Kidney tubule cell (primary cell): ENCODE measurements around the gene RAB8A.
"Not testable (repeated sequence)": the region's sequence is repeated elsewhere in the genome, so short reads cannot be mapped to it uniquely, and the experiment has no call there.

Experiments
- DNase-seq: peaks from one replicate; pipeline ENCODE4 v3.0.0-alpha.2; 2018; ENCODE audit warnings: low spot score

Gene RAB8A

DNA sequence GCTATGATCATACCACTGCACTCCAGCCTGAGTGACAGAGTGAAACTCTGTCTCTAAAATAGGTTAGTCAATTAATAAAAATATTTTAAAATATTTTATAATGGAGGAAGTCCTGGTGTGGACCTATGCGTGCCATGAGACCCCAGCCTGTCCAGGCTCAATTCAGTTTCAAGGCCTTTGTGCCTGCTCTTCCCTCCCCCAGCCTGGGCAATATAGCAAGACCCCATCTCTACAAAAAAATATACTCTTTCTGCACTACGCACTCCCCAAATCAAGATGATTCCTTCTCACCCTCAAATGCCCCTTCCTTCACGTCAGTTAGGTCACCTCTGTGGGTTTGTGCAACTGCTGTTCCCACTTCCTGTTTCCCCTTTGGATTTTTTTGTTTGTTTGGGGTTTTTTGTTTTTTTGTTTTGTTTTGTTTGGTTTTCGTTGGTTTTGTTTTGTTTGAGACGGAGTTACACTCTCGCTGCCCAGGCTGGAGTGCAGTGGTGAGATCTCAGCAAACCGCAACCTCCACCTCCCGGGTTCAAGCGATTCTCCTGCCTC lies 30.4 kb downstream of the RAB8A start:
- no peak for DNase-seq

DNA sequence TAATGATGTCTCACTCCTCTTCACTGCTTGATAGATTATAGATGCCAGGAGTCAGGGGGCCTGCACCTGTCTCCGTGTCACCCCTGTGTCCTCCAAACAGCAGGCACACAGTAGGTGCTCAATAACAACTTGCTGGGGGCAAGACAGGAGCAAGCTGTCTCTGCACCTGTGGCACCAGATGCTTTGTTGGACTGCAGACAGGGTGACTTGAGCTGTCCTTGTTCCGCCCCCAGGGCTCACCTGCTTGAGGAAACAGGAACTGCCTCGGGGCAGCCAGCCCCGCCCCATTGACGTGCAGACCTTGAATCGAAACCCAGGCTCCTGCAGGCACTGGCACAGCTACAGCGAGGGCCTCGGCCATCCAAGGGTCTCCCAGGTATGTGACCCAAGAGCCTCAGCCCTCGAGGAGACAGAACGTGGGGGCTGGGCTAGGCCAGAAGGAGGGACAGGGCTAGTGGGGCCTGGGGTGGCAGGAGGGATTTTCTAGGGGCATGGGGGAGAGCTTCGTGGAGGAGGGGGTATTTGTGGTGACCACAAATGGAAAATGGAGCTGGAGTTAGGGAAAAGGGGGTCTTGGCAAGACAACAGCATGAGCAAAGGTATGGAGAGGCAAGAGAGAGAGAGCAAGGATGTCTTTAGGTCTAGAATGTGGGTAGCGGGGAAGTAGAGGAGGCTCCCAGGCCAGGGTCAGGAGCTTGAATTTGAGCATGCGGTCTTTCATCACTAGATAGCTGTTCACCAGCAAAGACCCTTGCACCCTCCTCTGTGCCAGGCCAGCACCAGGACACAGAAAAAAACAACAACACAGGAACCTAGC lies 31.9 kb downstream of the RAB8A start, which contains the start of gene HSH2D:
Gene HSH2D, plus strand, starts transcription at position 287 of the 817 bp plus-strand sequence. CDS start 5,066 bp downstream, outside the sequence.
- DNase-seq, result peak; percentile 80

DNA sequence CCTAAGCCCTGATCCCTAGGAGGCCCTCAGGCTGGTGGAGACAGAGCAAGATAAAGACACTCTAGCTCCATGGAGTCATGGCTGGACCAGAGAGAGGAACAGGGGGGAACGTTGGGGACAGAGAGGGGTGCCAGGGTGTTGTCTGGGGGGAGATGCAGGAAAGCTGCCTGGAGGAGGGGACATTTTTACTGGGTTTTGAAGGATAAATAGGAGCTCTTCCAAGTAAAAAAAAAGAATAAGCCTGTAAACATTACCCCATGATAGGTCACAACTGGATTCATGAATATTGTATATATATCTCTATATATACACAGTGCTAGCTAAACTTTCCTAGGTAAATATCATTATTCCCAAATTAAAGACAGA lies 32.5 kb downstream of the RAB8A start:
- DNase-seq, result no peak

- no peak for DNase-seq
Measured at GRCh38 chr19:16146112-16146511, 34.4 kb downstream of the RAB8A start.

- no peak for DNase-seq
Measured at GRCh38 chr19:16148443-16149229, 36.9 kb downstream of the RAB8A start.

- DNase-seq, result no peak
Measured at GRCh38 chr19:16153582-16154336, 42.1 kb downstream of the RAB8A start.

DNA sequence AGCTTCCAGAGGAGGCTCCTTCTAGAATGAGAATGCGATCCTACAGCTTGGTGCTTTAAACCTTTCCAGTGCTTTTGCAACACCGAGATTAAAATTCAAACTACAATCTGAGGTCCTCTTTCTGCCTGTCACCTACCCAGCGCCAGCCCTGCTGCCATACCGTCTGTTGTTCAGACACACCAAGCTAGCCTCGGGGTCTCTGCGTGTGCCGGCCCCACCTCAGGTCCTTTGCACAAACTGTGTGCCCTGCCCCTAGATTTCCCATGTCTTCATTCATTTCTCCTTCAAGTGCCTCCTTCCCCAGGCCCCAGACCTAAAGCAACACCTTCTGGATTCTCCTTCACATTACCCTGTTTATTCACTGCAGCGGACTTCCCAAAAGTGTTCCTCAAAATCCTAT lies 42.9 kb downstream of the RAB8A start:
- no peak for DNase-seq

GRCh38 chr19:16155128-16155527 lies 43.4 kb downstream of the RAB8A start:
- DNase-seq, result no peak

- no peak for DNase-seq
Measured at GRCh38 chr19:16156904-16157303, 45.2 kb downstream of the RAB8A start.

DNA sequence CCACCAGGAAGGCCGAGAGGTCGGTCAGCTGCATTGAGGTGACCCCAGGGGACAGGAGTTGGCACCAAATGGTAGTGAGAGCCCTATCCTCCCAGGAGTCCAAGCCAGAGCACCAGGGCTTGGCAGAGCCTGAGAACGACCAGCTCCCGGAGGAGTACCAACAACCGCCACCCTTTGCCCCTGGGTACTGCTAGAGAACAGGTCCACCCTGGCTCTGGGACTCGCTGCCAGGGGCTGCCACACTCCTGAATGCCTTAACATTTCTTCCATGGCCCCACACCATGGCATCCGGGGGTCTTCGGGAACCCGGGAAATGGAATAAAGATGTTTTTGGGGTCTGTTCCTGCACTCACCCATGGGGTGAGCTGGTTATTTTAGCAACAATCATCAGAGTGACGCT lies 45.9 kb downstream of the RAB8A start:
- no peak for DNase-seq

- DNase-seq, result no peak
Measured at GRCh38 chr19:16159655-16160054, 48.0 kb downstream of the RAB8A start.

GRCh38 chr19:16160445-16160942 lies 48.8 kb downstream of the RAB8A start:
- DNase-seq, result no peak

DNA sequence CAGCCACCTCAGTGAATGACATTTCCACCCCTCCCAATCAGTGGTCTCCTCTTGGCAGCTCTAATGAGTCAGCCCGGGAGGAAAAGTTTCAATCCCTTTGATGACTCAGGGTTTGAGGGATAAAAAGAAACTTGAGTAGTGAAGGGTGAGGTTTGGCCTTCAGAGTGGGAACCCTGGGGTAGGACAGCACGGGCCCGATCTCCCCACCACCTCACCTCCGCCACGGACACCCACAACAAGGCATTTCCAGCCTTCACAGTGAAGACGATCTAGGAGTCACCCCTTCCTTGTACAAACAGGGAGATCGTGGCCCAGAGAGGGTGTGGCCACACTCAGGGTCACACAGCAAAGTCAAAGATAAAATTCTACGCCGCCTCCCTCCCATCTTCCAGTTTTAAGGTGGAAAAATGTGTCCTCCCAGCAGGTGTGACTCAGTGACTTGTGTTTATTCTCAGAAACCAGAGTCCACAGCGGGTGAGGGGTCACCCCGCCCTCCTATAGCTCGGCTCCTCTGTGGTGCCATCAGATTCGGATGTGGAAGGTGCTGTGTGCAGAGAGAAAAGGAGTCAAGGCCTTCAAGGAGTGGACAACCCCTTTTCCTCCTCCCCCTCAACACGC lies 49.4 kb downstream of the RAB8A start:
- DNase-seq, result peak; percentile 81

GRCh38 chr19:16161840-16162239 lies 50.2 kb downstream of the RAB8A start:
- peak; percentile 71 for DNase-seq

DNA sequence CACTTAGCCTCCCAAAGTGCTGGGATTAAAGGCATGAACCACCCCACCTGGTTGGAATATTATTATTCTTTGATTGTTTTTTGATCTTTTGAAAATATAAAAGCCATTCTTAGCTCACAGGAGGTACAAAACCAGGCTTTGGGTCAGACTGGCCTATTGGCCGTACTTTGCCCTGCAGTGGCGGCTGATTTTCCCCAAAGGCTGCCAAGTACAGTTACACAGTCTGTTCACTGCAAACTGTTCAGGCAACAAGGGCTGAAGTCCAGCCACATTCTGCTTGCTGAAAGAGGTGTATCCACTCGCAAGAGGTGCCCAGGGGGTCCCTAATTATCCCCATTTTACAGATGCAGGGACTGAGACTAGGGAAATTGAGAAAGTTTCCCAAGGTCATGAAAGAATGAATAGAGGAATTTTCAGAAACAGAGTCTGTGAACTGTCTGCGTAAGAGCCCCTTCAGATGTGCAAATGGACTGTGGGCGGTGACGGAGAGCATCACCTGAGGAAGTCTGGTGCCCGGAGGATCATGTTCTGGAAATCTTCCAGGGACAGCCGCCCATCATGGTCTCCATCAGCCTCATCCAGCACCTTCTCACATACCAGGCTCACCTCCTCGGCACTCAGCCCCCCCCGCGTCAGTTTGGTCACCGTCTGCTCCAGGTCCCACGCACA lies 52.7 kb downstream of the RAB8A start:
- no peak for DNase-seq

GRCh38 chr19:16166417-16166816 lies 54.7 kb downstream of the RAB8A start:
- no peak for DNase-seq

DNA sequence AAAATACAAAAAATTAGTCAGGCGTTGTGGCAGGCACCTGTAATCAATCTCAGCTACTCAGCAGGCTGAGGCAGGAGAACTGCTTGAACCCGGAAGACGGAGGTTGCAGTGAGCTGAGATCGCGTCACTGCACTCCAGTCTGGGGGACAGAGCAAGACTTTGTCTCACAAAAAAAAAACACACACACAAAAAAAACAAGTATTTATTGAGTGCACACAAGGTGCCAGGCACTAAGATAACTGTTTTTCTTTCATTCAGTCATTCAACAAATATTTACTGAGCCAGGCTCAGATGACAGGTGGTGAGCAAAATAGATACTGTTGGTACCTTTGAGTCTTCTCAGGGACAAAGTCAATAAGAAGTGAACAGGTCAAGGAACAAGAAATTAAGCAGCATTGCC lies 55.4 kb downstream of the RAB8A start:
- DNase-seq, result no peak

DNA sequence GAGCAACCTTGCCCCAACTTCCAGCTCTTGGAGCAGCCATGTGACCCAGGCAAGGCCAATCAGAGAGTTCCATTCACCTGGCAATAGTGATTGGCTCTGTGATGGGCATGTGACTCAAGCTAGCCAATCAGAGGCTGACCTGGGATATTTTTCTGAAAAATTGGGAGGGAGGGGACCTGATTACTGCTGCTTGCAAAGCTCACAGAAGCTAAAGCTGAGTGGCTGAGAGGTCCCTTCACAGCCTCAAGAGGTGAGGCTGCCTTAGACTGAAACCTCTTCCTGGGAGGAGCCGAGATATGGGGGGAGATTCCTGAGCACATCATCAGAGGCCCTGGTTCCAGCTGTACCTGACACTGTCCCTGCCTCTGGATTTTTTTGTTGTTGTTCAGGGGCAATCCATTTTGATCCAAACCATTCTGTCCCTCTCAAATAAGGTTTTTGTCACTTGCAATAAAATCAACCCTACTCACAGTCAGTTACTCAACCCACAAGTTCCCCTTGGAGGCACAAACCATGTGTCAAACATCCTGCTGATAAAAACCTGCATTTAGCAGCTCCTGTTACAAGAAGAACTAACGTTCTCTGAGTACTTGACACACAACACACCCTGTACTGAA lies 56.9 kb downstream of the RAB8A start:
- no peak for DNase-seq

DNA sequence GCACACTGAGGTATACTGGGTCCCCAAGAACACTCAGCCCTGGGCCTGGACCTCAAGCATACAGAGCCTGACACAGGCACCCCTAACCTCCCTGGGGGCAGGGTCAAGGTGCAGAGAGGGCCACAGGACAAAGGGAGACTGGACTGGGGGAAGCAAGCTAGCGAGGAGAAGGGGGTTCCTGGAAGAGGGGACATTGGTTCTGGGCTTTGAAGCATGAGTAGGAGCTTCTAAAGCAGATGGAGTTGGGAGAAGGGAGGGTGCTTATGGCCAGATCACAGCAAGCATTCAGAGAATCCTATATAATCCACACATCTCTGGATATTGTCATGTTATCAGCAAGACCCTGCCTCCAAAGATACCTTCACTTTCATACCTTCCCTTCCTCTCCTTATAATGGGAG lies 58.4 kb downstream of the RAB8A start:
- DNase-seq, result no peak

DNA sequence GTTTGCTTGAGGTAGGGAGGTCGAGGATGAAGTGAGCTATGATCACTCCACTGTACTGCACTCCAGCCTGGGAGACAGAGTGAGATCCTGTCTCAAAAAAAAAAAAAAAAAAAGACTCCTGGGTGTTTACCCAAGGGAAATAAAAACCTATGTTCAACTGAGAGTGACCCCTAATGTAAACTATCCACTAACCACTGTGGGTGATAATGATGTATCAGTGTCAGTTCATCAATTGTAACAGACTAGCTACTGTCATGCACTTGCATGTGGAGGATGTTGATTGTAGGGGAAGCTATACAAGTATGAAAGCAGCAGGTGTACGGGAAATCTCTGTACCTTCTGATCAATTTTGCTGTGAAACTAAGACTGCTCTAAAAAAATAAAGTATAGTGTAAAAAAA lies 64.3 kb downstream of the RAB8A start:
- DNase-seq, result no peak

- DNase-seq, result not testable (repeated sequence)
Measured at GRCh38 chr19:16178866-16179265, 67.2 kb downstream of the RAB8A start.
